K562 (cell line): ENCODE measurements around the gene TRIM24. TPM values are rescaled to one million over a fixed set of nuclear protein-coding genes. Genes with fewer than 3 reads are reported as not detected.

Experiments used
- CBX1 ChIP-seq: sonication (generic); IDR thresholded peaks from 2 replicates; pipeline ENCODE4 v1.6.1; 2016; ENCODE audit warnings: antibody characterized with exemption, low read depth, mild to moderate bottlenecking
- CBX3 ChIP-seq, 2 experiments: IDR thresholded peaks; 1 replicate in 1 of 2; 2 replicates in 1 of 2; pipeline ENCODE4 v1.6.1; 2012; ENCODE audit warnings: inconsistent platforms in 2 of 2, low read length in 2 of 2, borderline replicate concordance in 1 of 2, control low read depth in 1 of 2
- CREM ChIP-seq: IDR thresholded peaks from 2 replicates; pipeline ENCODE4 v1.6.1; 2014; ENCODE audit warnings: antibody characterized with exemption, low read depth
- ERF ChIP-seq: fragments of 450-650 bp; formaldehyde crosslinking; IDR thresholded peaks from 2 replicates; pipeline ENCODE4 v1.4.0; 2020; ENCODE audit warnings: mild to moderate bottlenecking, mixed read lengths
- HDAC1 ChIP-seq, 2 experiments: fragments of 450-650 bp; IDR thresholded peaks; 2 replicates each; pipeline ENCODE4 v1.6.1; 2016 to 2017; ENCODE audit warnings: inconsistent platforms in 1 of 2, mild to moderate bottlenecking in 1 of 2, moderate library complexity in 1 of 2
- LARP7 ChIP-seq: fragments of 450-650 bp; IDR thresholded peaks from 2 replicates; pipeline ENCODE4 v1.6.1; 2016
- NCOA6 ChIP-seq: fragments of 450-650 bp; IDR thresholded peaks from 2 replicates; pipeline ENCODE4 v1.6.1; 2017; ENCODE audit warnings: mild to moderate bottlenecking
- NKRF ChIP-seq: fragments of 450-650 bp; IDR thresholded peaks from 2 replicates; pipeline ENCODE4 v1.6.1; 2016; ENCODE audit warnings: borderline replicate concordance
- RFX7 ChIP-seq: fragments of 250-450 bp; sonication (Bioruptor Pico); IDR thresholded peaks from 2 replicates; pipeline ENCODE4 v1.5.1; 2021; ENCODE audit warnings: mild to moderate bottlenecking
- SLC30A9 ChIP-seq: fragments of 250-450 bp; sonication (Bioruptor Pico); IDR thresholded peaks from 2 replicates; pipeline ENCODE4 v1.8.0; 2022; ENCODE audit warnings: mild to moderate bottlenecking, moderate library complexity
- TAF9B ChIP-seq: fragments of 450-650 bp; IDR thresholded peaks from 2 replicates; pipeline ENCODE4 v1.6.1; 2018; ENCODE audit warnings: mild to moderate bottlenecking; ENCODE audit not compliant: partially characterized antibody
- ZNF318 ChIP-seq, 2 experiments: fragments of 450-650 bp; IDR thresholded peaks; 2 replicates each; pipeline ENCODE4 v1.6.1; 2016; ENCODE audit warnings: mild to moderate bottlenecking in 2 of 2, borderline replicate concordance in 1 of 2, low read depth in 1 of 2, moderate library complexity in 1 of 2
- polyA plus RNA-seq, 8 experiments: library from polyadenylated mRNA; depleted of rRNA in 4 of 8; stranded (reverse) in 5 of 8; unstranded in 3 of 8; fragments of >200 nt; fragmentation: Nextera tagmentation in 2 of 8; fragmentation: Illumina TruSeq in 1 of 8; extraction: Ambion mirVana in 2 of 8; extraction: Trizol in 1 of 8; gene quantifications; 2 replicates each; pipeline versions ENCODE4 v1.2.1 to v1.2.3, GENCODE V29; 2011 to 2014; ENCODE audit warnings: inconsistent platforms in 1 of 8, missing spikeins in 1 of 8
- total RNA-seq, 7 experiments: library from RNA; depleted of rRNA in 6 of 7; stranded (reverse); fragments of >200 nt in 6 of 7; fragmentation: Illumina TruSeq in 2 of 7; extraction: Trizol in 2 of 7; gene quantifications; 2 replicates each; pipeline versions ENCODE4 v1.2.1 to v1.2.3, GENCODE V29; 2011 to 2021; ENCODE audit warnings: low replicate concordance in 1 of 7

Gene TRIM24
- total and polyA plus RNA-seq, 9 of the 15 experiments (the other 6 are each of a cell fraction or from before 2014, with no cell fraction given) = 13.4 to 74.0 (median 41.7) TPM

- TF ChIP-seq NKRF (peak; percentile 53; the same call in 1 of the 2 replicates), TAF9B (no peak), ZNF318 (IDR thresholded peaks at IDR 0.05; ENCODE audit: borderline replicate concordance in 1 of 2, low read depth in 1 of 2) (0 out of 4 replicates have a peak, but pooled peaks of 1 of the 2 experiments have one; percentile 17), CREM (peak; percentile 81), CBX3 (IDR thresholded peaks at IDR 0.05; ENCODE audit: borderline replicate concordance in 1 of 2, low read length in 2 of 2) (peak in 1 of 2 experiments; percentile 52; a peak in 2 of 3 replicates), ERF (no peak; the same call in 1 of the 2 replicates), NCOA6 (no peak), SLC30A9 (no peak), HDAC1 (IDR thresholded peaks at IDR 0.05) (peak in 1 of 2 experiments; percentile 65; a peak in 2 of 4 replicates), CBX1 (peak; percentile 44; the same call in 1 of the 2 replicates), RFX7 (CRISPR knock-in tag) (no peak), LARP7 (0 out of 2 replicates have a peak, but pooled peaks have one; percentile 45)
Observed at GRCh38 chr7:138460649-138461607, 869 bp downstream of the TRIM24 start (continued).
